ENCODE measurements around the gene RARS2. TPM values are rescaled to one million over a fixed set of nuclear protein-coding genes. Genes with fewer than 3 reads are reported as not detected.

Gene RARS2
- total and polyA plus RNA-seq, 2 of the 8 experiments (the other 6 are each of a cell fraction or from before 2014, with no cell fraction given) = 10.2 to 40.5 TPM

DNA sequence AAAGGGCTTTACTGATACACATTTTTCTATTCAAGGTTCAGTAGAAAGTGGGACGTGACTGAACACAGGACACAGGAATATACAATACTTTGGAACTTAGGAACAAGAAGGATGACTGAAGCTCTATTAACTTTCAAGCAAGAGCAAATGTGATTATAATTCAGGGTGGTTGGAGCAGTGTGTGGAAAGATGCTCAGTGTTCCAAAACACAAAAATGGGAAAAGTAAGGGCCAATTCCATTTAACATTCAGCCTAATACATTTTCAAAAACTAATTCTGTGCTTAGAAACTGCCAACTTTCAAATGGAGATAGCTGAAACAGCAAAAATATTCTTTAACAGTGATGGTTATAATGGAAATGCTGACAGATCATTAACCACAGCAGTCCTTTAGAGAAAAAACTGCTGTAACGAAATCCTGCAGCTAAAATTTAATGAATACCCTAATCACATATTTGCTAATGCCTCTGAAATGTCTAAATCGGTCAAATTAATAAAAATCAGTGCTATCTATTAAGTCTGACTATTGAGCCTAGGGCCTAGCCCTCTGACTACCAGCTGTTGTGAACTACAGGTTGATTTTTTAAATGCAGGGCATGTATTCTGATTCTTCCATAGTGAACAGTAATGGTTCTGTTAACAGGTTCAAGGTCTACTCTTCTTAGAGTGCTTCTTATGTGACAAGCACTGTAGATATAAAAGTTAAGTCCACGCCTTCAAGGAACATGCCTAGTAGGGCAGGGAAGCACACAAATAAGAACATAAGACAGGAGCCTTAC is 45.9 kb downstream of the RARS2 start (continued):
- TF ChIP-seq CHD7 (IDR thresholded peaks at IDR 0.05; ENCODE audit: insufficient replicate concordance, low read length) = no peak
- TF ChIP-seq ZNF274 (IDR thresholded peaks at IDR 0.05; ENCODE audit: borderline replicate concordance, extremely low read depth, low read length) = no peak
- TF ChIP-seq POU5F1 (IDR thresholded peaks at IDR 0.05; ENCODE audit: low read depth, low read length) = no peak
- no peak for TF ChIP-seq TAF1 (IDR thresholded peaks at IDR 0.05; ENCODE audit: low read depth, low read length)
- no peak for TF ChIP-seq CHD1 (IDR thresholded peaks at IDR 0.05; ENCODE audit: low read depth, low read length)
- no peak for TF ChIP-seq SAP30 (IDR thresholded peaks at IDR 0.05; ENCODE audit: insufficient read depth, insufficient replicate concordance, low read length)

Data from H1 (cell line).